HPDE6-E6E7 (cell line): ENCODE measurements around the gene NT5C3B.

Experiments
- DNase-seq: peaks from one replicate; pipeline ENCODE4 v3.0.0; 2011; ENCODE audit warnings: missing footprints; ENCODE audit errors: extremely low spot score

The NT5C3B gene

DNA sequence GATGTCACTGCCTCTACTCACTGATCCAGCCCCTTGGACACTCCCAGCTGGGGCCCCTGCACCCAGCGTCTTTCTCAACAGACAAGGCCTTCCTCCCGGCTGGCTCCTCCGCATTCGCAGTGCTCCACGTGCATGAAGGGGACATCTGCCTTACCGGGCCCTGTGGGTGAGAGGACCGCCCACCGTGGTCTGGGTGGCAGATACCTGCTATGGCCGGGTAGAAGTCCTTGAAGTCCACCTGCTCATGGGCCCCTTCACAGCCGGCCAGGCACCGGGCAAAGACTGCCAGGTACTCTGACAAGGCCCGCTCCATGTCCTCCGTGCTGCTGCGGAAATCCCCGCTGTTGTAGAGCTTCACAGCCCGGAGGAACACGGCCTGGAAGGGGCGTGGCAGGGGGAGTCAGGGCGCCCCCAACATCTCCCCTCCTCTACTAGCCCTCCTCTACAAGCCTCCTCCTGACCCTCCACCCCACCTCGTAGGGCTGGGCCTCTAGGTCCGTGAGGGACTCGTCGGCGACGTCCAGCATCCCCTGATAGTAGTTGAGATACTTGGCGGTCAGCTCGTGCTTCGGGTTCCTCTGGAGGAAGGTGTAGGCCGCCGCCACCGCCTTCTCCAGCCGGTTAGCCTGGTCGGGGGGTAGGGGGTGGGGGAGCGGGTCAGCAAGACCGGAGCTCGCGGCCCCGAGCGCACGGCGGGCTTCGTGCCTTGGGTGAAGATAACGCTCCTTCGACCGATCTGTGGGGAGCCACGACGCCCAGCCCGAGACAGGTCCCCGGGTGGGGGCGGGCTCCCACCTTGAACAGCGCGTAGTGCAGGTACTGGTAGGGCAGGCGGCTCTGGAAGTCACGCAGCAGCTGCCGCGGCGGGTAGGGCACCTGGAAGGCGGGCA, 25.1 kb downstream of the NT5C3B start:
- no peak for DNase-seq

DNA sequence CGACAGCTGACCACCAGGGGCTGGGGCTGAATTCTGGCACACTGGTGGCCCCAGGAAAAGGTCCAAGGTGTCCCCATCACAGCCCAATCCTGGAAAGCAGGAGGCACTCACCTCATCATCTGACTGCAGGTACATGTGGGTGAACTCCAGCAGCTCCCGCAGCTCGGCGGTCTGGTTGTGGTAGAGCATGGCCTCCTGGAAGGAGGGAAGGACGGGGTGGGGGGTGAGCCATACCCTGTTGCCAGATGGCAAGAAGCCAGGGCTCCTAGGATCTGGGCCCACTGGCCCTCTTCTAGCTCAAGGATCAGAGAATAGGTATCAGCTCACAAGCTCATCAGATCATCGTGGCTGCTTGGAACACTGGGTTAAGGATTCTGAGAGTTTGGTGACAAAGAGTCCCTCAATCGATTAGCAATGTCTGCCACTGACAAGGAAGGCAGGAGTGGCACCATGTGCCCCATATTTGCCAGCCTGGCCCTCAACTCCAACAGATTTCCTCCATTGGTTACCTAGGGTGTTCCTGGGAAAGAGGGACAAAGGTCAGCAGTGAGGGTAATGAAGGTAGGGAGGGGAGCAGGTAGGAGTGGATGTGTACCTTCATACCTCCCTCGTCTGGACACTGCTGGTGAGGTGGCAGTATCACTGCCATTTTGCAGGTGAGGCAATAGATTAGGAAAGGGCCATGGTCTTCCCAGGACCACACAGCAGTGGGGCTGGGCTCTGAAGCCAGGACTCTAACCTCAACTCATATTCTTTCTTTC, 29.2 kb downstream of the NT5C3B start:
- no peak for DNase-seq

DNA sequence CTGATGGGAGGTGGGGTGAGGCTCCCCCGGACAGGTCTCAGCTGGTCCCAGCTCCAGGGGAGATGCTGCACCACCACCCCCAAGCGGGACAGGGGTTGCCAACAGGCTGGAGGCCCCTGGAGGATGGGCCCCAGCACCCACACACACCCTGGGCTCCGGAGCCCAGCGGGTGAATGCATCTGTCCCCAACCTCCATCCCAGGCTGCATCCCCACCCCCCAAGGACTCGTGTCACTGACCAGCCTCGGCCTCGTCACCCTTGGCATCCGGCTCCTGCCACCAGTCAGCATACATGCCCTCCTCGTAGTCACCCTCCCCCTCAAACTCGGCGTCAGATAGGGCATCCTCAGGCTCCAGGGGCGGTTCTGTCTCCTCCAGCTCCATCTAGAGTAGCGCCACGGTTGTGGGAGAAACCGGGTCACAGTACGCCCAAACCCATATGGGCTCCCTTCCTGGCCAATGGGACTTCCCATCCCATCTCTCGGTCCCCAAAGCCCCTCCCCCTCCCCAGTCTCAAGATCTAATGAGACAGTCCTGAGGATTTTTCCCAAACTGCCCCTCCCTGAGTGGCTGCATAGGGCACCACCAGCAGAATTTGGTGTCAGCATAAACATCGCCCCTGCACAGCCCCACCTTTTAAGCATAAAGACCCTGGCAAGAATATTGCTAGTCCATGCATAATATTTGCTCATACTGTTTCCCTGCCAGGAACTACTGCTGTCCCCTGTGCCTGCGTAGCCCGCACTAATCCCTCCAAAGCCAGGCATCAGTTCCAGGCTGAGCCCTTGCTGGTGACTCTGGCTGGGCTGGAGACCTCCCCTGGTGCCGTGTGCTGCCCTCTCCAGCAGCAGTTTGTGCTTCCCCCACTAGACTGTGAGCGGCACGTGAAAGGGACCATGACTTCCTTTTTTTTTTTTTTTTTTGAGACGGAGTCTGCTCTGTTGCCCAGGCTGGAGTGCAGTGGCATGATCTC, 32.7 kb downstream of the NT5C3B start:
- DNase-seq = no peak

DNA sequence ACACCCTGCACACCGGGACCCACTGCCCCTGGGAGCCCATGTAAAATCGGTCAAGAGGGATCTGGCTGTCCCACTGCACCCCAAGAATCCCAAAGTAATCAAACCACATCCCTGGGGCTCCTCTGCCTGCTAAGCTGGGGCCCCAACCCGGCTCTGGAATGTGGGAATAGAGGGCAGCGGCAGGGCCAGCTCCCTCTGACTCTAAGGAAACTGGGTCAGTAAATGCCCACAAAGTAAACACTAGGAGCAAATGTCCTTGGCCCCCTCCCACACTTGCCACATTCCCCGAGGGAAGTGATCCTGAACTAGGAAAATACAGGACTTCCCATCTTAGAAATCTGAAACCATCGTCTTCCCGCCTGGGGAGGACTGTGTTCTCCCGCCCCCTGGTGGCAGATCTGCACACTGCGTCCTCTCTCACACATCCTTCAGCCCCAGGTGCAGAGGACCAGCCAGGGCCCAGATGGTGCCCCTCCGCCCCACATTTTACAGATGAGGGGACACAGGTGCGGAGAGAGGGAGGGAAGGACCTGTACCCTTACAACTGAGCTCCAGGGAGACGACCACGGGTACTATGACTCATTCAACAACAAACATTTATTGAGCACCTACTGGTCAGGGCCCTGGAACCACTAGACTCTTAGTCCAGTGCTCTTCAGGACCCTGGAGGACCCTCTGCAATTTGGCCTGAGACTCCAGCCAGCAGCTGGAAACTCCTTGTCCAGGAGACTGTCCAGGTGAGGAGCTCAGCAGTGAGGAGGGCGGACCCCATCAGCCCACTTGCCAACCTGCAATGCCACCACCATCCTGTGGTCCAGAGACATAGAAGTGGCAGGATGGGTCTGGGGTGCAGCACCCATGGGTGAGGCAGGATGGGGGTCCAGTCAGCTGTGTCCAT, 34.4 kb downstream of the NT5C3B start:
- DNase-seq = peak; percentile 83

DNA sequence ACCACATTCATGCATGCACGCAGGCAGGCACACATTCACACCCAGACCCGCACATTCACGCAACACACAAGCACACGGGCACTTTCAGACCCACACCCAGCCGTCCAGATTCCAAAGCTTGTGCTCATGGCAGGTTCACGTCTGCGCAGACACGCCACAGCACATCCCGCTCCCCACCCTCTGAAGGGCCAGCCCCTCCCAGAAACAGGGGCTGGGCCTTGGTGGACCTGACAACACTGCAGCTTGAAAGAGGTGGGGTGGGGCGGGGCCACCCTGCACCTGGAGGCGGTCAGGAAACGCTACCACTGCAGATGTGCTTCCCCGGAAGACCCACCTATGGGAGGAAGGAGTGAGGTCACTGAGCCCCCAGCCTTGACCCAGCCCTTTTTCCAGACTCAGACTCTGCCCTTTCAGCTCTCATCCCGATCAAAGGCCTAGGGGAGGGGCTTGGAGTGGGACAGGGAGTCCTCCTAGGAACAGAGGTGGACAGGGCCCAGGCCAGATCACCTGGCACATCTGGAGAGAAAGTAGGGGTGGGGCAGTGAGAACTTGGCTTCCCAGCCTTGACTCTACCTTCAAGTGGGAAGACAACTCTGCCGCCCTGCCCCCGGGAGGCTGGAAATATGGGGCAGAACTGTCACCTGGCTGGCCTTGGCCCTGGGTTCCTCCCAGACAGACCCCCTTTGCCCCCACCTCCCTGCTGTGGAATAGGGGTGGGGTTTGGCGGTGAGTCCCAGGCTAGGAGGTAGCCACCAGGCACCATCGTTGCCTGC, 35.2 kb downstream of the NT5C3B start:
- peak; percentile 93 for DNase-seq

DNA sequence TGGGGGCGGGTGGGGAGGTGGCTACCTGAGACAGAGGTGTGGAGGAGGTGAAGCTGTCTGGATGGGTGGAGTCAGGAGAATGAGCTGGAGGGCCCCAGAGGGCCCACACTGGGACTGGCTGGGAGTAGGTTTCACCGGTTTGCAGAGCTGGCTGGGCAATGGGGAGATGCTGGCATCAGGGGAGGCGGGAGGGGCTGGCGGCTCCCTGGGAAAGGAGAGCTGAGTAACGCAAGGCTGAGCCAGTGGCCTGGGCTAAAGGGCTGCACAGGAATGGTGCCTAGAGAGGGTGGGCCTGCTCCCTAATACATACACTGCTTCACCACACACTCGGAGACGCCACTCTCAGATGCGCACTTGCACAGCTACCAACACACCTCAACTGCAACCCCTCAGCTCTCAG, 36.7 kb downstream of the NT5C3B start:
- peak; percentile 44 for DNase-seq

DNA sequence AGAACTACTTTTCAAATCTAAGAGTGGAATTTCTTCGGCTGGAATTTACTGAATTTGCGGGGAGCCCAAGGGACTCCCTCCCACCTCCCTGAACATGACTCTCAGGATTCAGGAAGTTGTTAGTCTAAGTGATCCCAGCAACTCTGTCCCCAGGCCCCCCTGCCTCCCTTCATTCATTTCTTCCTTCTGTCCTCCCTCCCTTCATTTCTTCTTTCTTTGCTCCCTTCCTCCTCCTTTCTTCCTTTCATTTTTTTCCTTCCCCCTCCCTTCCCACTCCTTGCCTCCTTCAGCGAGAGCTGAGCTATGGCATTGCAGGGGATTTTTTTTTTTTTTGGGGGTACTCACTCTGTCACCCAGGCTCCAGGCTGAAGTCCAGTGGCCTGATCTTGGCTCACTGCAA, 38.7 kb downstream of the NT5C3B start:
- no peak for DNase-seq

DNA sequence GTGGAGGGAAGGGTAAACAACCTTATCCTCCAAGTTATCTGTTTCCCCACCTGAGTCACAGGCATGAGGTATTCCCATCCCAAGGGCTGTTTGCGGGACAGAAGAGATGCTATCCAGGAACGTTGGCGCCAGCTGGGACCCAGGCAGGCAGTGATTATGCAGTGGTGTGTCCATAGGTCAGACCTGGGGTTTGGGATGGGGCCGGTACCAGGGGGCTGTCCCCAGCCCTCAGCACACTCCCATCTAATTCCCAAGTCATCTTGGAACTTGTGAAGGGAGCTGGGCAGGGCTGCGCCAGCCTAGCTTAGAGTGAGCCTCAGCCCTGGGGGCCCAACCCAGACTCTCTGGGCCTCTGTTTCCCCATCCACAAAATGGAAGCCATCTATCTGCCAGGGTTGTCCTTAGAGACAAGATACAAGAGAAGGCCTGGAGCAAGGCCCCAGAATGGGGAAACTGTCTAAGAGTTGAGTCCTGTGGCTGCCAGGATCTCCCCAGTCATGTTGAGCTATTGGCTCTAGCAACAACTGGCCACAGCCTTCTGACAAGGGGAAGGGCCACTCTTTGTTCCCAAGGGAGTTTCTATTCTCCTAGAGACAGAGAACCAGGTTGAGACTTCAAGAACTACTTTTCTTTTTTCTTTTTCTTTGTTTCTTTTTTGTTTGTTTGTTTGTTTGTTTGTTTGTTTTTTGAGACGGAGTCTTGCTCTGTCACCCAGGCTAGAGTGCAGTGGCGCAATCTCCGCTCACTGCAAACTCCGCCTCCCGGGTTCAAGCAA, 39.7 kb downstream of the NT5C3B start:
- no peak for DNase-seq

DNA sequence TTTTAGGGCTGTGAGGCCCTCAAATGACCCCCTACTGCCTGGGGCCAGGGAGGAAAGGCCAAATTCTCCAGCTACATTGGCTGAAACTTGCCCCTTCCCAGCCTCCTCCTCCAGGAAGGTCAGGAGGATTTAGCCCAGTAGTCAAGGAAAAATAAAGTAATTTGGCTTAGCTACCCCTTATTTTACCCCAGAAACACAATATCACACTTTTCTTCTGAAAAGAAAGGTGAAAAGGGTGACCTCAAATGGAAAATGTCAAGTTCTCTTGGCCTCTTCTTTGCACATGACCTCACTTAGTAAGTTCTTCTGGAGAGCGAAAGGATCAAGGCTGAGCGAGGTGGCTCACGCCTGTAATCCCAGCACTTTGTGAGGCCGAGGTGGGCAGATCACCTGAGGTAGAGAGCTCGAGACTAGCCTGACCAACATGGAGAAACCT, 41.5 kb downstream of the NT5C3B start:
- no peak for DNase-seq

DNA sequence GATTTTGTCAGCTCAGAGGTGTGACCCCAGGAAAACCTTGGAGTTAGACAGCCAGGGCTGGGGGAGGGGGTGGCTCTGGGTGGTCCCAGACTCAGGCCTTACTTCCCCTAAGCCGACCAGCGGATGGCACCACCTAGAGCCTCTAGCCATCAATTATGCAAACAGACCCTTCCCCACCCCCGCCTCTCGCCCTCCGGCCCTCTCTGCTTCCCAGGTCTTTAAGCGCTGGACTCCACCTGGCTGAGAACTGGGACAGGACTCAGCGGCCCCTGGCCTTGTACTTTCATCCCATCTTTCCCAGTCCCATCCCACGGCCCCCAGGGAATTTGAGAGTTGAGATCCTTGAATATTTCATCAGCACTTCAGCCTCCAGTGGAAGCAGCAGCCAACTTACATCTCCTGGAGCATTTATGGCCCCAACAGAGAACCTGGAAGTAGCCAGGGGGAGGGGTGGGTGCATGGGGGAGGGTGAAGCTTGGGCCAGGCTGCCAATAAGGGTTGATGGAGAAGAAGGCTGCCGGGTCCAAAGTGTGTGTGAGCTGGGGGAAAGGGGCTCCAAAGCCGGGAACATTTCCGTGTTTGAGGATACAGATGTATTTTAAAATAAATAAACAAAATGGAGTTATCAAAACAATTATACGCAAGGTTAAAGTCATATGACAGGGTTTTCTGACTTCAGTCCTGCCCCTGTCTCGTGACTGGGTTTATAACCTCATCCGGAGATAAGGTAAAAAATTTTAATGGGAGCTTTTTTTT, 42.1 kb downstream of the NT5C3B start:
- no peak for DNase-seq

DNA sequence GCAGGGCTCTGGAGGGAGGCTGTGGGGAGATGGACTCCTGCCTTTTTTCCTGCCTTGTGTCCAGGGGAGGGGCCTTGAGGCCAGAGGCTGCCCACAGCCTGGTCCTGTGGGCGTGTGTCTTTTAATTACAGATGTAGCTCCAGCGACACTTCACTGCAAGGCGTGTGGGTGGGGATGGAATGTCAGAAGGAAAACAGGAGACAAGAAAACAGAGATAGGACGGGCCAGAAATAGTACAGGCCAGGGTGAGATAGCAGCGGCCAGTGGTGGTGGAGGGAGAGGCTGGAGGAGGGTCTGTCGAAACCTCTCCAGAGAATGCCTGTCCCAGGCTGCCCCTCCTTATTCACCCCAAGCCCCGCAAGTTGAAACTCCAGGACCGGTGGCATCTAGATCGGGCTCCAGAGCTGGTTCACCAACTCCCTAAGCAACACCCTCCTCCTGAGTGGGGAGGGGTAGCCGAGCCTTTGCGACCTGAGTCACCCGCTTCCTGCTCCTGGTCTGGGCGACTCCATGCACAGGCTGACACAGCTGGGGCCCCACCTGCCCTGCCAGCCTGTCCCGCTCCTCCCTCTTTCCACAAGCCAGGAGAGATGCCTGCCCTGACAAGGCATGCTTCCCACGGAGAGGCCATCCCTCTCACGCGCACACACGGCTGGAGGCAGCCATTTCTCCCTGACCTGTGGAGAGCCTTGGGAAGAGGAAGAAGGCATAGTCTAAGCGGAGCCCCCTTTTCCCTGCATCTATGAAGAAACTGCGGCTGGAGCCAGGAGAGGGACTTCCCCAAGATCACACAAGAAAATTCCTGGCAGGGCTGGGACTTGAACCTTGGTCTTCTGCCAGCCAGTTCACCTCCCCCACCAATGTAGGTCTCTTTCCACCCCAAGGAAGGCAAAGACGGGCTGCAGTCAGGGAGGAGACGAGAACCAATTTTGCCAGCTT, 42.9 kb downstream of the NT5C3B start:
- DNase-seq = peak; percentile 69

DNA sequence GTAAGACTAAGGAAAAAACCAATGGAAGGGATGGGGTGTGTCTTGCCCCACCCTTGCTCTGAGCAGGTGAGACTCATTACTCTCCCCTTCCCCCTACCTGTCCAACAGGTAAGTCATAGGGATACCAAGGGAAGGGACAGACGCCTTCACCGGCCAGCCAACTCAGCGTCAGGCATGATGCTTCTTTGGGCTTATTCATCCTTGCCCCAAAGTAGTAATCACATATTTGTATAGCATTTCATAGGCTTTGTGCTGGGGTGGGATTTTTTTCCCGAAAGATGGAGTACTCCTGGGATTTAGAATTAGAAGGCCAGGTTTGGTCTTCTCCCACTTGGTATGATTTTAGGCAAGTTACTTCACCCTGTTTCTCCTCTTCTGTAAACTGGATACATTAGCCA, 49.0 kb downstream of the NT5C3B start:
- peak; percentile 97 for DNase-seq

DNA sequence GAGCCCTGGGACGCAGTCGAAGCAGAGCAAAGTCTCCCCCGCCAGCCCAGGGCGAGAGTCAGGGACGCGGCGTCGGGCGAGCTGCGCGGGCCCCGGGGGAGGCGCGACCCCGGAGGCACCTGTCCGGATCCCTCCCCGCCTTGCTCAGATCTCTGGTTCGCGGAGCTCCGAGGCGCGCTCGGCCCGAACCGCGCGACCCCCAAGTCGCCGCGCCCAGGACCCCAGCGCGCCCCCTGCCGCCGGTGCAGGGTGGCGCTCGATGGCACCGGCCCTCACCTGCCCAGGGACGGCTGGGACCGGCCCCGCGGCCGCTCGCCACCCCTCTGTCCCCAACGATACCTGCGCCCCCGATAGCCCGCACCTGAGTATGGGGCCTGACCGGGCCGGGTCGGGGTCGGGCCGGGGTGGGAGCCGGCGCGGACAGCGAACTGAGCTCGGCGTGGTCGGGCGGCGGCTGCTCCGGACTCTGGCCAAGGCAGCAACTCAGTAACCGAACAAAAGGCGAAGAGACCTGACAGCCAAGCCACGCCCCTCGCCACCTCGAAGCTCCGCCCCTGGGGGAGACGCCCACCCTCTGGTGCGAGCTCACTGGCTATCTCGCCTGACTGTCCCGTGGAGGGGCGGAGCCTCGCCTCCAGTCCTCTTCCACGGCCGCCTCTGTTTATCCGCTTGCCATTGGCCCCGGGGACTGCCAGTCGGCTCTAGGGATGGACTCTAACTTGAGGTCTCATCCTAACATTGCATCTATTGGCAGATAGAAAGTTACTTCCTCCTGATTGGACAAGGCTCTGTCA, 49.6 kb downstream of the NT5C3B start, which contains the start of gene JUP:
JUP (minus strand) TSS at position 485 of the 794 bp plus-strand sequence. CDS start 14,857 bp downstream, outside the sequence.
- no peak for DNase-seq

DNA sequence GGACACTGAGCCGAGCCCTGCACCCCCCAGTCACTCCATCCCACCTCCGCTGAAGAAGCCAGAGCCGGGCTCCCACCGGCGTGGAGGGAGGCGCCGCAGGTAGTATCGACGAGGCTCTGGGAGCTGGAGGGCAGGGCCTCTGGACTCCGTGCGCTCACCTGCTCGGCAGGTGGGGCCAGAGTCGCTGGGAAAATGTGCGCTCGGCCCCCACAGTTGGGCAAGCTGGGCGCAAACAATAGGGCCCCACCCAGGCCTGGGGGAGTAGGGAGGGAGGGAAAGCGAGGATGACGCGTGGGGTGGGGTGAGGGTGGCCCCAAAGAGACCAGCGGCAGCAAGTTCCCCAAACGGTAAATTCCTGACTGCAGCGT, 50.2 kb downstream of the NT5C3B start:
- peak; percentile 60 for DNase-seq

DNA sequence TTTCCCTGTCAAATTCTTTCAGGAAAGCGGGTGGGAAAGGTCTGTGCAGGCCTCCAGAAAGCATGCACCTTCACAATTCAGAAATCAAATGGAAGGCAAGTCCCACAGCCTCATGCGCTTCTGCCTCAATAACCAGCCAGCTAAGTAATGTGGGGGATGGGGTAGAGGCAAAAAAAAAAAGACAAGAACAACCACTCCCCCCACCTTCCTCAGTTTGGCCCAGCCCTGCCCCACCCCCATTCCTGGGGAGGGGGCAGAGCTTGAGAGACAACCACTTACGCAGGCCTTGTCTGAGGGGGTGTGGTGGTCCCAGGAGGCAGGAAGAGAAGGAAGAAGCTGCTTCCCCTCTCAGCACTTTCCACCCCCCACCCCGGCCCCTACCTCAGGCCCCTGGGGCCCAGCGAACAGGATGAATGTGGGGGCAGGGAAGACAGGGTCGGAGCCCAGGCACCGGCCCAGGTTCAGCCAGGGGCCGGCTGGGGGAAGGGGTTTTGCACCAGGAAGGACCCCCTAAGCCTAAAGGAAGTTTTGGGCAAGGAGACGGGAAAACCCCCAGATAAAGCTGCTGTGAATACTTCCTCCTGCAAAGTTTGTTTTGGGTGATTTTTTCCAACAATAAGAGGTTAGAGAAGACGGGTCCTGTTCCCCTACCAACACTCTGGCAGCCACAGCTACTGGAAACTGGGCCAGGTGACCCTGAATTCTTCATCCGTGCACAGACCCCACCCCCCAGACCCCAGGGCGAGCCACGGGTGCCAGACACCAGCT, 50.8 kb downstream of the NT5C3B start:
- DNase-seq = no peak
